ENCODE measurements around the gene FRAT1. TPM values are rescaled to one million over a fixed set of nuclear protein-coding genes. Genes with fewer than 3 reads are reported as not detected.

FRAT1 gene
- total RNA-seq, 1 experiment from 2014 or later: 1.7 TPM

DNA sequence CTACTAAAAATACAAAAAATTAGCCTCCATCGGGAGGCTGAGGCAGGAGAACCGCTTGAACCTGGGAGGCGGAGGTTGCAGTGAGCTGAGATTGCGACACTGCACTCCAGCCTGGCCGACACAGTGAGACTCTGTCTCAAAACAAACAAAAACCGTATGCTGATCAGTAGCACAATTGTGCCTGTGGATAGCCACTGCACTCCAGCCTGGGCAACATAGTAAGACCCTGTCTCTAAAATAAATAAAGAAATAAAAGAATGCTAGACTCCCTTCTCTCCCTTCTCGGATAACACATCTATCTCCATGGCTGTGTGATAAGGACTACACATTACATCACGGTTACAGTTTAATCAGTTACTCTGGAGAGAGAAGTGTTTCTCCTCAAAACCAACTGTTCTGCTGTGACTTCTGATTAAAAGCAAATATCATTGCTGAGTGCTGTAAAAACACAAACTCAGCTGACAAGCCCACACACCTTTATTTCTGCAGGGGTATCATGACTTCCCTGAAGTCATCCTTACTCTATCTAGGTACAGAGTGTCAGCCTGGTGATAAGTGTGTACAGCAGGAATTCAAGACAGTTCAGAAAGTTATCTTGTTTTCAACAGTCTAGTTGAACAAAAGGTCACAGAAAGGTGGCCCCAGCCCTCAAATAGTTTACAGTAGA, 21.4 kb upstream of the FRAT1 start:
- BruUV-seq (replicated peaks): no TSS peak
- H3K36me3 ChIP-seq (ENCODE audit: control insufficient read depth in 1 of 2, insufficient read depth in 2 of 2, low read length in 2 of 2): no peaks in the 10 kb centered on the region

DNA sequence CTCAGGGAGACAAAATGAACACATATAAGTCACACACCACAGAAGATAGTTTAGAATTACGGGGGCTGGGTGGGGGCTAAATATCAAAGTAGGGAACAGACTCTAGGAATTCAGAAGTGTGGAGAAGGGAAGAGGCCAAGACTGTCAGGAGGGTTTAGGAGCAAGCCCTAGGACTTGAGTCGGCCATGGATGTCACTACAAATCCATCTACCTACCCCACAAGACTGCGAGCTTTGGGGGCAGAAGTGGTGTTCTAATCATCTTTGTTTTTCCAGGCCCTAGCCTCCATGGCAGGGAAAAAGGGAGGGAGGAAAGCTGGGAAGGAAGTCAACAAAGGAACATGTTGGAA, 20.9 kb upstream of the FRAT1 start:
- no peaks in the 10 kb centered on the region for H4K20me1 ChIP-seq (ENCODE audit: insufficient read depth)
- H3K36me3 ChIP-seq (ENCODE audit: control insufficient read depth in 1 of 2, insufficient read depth in 2 of 2, low read length in 2 of 2): no peaks in the 10 kb centered on the region
- no peak overlapping the region for H2AFZ ChIP-seq (ENCODE audit: low read depth, low read length, poor library complexity, severe bottlenecking)
- no peaks in the 10 kb centered on the region for H3K9me3 ChIP-seq (ENCODE audit: control insufficient read depth in 1 of 2, insufficient read depth in 1 of 2, low read depth in 1 of 2, low read length in 2 of 2)
- BruUV-seq (replicated peaks): no TSS peak
- TF ChIP-seq CBX3 (IDR thresholded peaks at IDR 0.05; ENCODE audit: low read depth) (no peak), FOSL1 (IDR thresholded peaks at IDR 0.05; ENCODE audit: low read depth) (no peak), POLR2AphosphoS5 (IDR thresholded peaks at IDR 0.05; ENCODE audit: low read depth, low read length) (no peak), TCF7L2 (IDR thresholded peaks at IDR 0.05; ENCODE audit: borderline replicate concordance, extremely low read depth, insufficient read depth, insufficient read length) (no peak), CEBPB (IDR thresholded peaks at IDR 0.05; ENCODE audit: low read depth) (no peak), RAD21 (IDR thresholded peaks at IDR 0.05; ENCODE audit: low read depth) (no peak), SIN3A (IDR thresholded peaks at IDR 0.05; ENCODE audit: low read depth) (no peak), ZNF274 (IDR thresholded peaks at IDR 0.05; ENCODE audit: low read depth, low read length) (no peak), SP1 (IDR thresholded peaks at IDR 0.05; ENCODE audit: low read depth) (no peak), YY1 (IDR thresholded peaks at IDR 0.05; ENCODE audit: extremely low read depth, insufficient replicate concordance, low read depth, low read length) (no peak), ELF1 (IDR thresholded peaks at IDR 0.05; ENCODE audit: borderline replicate concordance, low read depth) (no peak), EZH2phosphoT487 (IDR thresholded peaks at IDR 0.05; ENCODE audit: borderline replicate concordance) (no peak)
- TF ChIP-seq, protein P1, sequence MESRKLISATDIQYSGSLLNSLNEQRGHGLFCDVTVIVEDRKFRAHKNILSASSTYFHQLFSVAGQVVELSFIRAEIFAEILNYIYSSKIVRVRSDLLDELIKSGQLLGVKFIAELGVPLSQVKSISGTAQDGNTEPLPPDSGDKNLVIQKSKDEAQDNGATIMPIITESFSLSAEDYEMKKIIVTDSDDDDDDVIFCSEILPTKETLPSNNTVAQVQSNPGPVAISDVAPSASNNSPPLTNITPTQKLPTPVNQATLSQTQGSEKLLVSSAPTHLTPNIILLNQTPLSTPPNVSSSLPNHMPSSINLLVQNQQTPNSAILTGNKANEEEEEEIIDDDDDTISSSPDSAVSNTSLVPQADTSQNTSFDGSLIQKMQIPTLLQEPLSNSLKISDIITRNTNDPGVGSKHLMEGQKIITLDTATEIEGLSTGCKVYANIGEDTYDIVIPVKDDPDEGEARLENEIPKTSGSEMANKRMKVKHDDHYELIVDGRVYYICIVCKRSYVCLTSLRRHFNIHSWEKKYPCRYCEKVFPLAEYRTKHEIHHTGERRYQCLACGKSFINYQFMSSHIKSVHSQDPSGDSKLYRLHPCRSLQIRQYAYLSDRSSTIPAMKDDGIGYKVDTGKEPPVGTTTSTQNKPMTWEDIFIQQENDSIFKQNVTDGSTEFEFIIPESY (IDR thresholded peaks at IDR 0.05; ENCODE audit: extremely low read depth, insufficient replicate concordance, low read length): no peak
- TF ChIP-seq, protein P2, sequence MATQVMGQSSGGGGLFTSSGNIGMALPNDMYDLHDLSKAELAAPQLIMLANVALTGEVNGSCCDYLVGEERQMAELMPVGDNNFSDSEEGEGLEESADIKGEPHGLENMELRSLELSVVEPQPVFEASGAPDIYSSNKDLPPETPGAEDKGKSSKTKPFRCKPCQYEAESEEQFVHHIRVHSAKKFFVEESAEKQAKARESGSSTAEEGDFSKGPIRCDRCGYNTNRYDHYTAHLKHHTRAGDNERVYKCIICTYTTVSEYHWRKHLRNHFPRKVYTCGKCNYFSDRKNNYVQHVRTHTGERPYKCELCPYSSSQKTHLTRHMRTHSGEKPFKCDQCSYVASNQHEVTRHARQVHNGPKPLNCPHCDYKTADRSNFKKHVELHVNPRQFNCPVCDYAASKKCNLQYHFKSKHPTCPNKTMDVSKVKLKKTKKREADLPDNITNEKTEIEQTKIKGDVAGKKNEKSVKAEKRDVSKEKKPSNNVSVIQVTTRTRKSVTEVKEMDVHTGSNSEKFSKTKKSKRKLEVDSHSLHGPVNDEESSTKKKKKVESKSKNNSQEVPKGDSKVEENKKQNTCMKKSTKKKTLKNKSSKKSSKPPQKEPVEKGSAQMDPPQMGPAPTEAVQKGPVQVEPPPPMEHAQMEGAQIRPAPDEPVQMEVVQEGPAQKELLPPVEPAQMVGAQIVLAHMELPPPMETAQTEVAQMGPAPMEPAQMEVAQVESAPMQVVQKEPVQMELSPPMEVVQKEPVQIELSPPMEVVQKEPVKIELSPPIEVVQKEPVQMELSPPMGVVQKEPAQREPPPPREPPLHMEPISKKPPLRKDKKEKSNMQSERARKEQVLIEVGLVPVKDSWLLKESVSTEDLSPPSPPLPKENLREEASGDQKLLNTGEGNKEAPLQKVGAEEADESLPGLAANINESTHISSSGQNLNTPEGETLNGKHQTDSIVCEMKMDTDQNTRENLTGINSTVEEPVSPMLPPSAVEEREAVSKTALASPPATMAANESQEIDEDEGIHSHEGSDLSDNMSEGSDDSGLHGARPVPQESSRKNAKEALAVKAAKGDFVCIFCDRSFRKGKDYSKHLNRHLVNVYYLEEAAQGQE (IDR thresholded peaks at IDR 0.05; ENCODE audit: low read depth): no peak
- no peak for ATAC-seq
- no peaks in the 10 kb centered on the region for H3K79me2 ChIP-seq (ENCODE audit: insufficient read depth, low read length)
- no peak overlapping the region for H3K9ac ChIP-seq (ENCODE audit: low read length)
- H3K27ac ChIP-seq (ENCODE audit: low read depth, low read length): no peak overlapping the region
- H3K4me2 ChIP-seq (ENCODE audit: low read length): no peak overlapping the region
- H3K4me1 ChIP-seq (ENCODE audit: control insufficient read depth in 1 of 2, insufficient read depth in 2 of 2, low read length in 2 of 2): no peaks in the 10 kb centered on the region
- ChIA-PET POLR2A (no interaction called here), CTCF (no interaction called here), RAD21 (ENCODE audit: low non-redundant PET in 1 of 2, low total read pairs in 2 of 2, uncharacterized antibody in 2 of 2, unreplicated experiment in 2 of 2) (no interaction called here)
- no peaks in the 10 kb centered on the region for H3K9me2 ChIP-seq (ENCODE audit: insufficient read depth)
- DNase-seq (ENCODE audit: low read depth, low spot score): no peak
- H3K4me3 ChIP-seq (replicated peaks in 1 of 2; ENCODE audit: low read depth in 1 of 2, low read length in 2 of 2): no peak overlapping the region
- intact Hi-C loops (cut with micrococcal nuclease): no loop called here
- H3K27me3 ChIP-seq (ENCODE audit: insufficient read depth, low read length): no peaks in the 10 kb centered on the region

More for the DNA sequence above, 21.4 kb upstream of the FRAT1 start:
- H3K27ac ChIP-seq (ENCODE audit: low read depth, low read length): no peak overlapping the region
- no peak overlapping the region for H3K4me3 ChIP-seq (replicated peaks in 1 of 2; ENCODE audit: low read depth in 1 of 2, low read length in 2 of 2)
- H2AFZ ChIP-seq (ENCODE audit: low read depth, low read length, poor library complexity, severe bottlenecking): no peak overlapping the region
- no peaks in the 10 kb centered on the region for H3K79me2 ChIP-seq (ENCODE audit: insufficient read depth, low read length)
- DNase-seq (ENCODE audit: low read depth, low spot score) (no peak), ATAC-seq (no peak)
- TF ChIP-seq POLR2AphosphoS5 (IDR thresholded peaks at IDR 0.05; ENCODE audit: low read depth, low read length) (no peak), CBX3 (IDR thresholded peaks at IDR 0.05; ENCODE audit: low read depth) (no peak), SP1 (IDR thresholded peaks at IDR 0.05; ENCODE audit: low read depth) (no peak)
- ChIA-PET CTCF (no interaction called here), POLR2A (no interaction called here), RAD21 (ENCODE audit: low non-redundant PET in 1 of 2, low total read pairs in 2 of 2, uncharacterized antibody in 2 of 2, unreplicated experiment in 2 of 2) (no interaction called here)
- H3K27me3 ChIP-seq (ENCODE audit: insufficient read depth, low read length): no peaks in the 10 kb centered on the region
- intact Hi-C loops (cut with micrococcal nuclease): no loop called here
- no peak overlapping the region for H3K4me2 ChIP-seq (ENCODE audit: low read length)
- peaks cover 0 to 2% of the 10 kb centered on the region in 2 experiments; a peak in 1 of 4 replicates for H3K4me1 ChIP-seq (ENCODE audit: control insufficient read depth in 1 of 2, insufficient read depth in 2 of 2, low read length in 2 of 2)
- no peaks in the 10 kb centered on the region for H3K9me2 ChIP-seq (ENCODE audit: insufficient read depth)
- no peak overlapping the region for H3K9ac ChIP-seq (ENCODE audit: low read length)
- no peaks in the 10 kb centered on the region for H3K9me3 ChIP-seq (ENCODE audit: control insufficient read depth in 1 of 2, insufficient read depth in 1 of 2, low read depth in 1 of 2, low read length in 2 of 2)
- H4K20me1 ChIP-seq (ENCODE audit: insufficient read depth): no peaks in the 10 kb centered on the region

Data from HCT116 (cell line).